Omental fat pad (tissue), 4 donors: ENCODE data around the gene CORO2A. TPM values are rescaled to one million over a fixed set of nuclear protein-coding genes. Genes with fewer than 3 reads are reported as not detected.

Source experiments
- ATAC-seq: fragments of 150-250 bp; one replicate; pipeline ENCODE4 v1.9.1; 2016; ENCODE audit warnings: mild to moderate bottlenecking, moderate library complexity; ENCODE audit not compliant: low FRiP score
- DNase-seq: peaks from one replicate; pipeline ENCODE4 v3.0.0-alpha.2; 2019; ENCODE audit warnings: low spot score
- total RNA-seq, 4 donors: library from RNA; depleted of rRNA; stranded (reverse); fragments of >200 nt; gene quantifications; one replicate each; pipeline ENCODE4 v1.1.0, GENCODE V29; 2016
- TF ChIP-seq, protein P1 (sequence below), 3 donors: fragments of 450-650 bp; IDR thresholded peaks; one replicate each; pipeline ENCODE4 v1.5.1; 2016 to 2017; ENCODE audit warnings: antibody characterized with exemption in 3 of 3, mild to moderate bottlenecking in 3 of 3, moderate library complexity in 2 of 3

The CORO2A gene
- total RNA-seq, 4 donors from 2014 or later, result 0.56 to 4.4 (median 2.9) TPM

DNA sequence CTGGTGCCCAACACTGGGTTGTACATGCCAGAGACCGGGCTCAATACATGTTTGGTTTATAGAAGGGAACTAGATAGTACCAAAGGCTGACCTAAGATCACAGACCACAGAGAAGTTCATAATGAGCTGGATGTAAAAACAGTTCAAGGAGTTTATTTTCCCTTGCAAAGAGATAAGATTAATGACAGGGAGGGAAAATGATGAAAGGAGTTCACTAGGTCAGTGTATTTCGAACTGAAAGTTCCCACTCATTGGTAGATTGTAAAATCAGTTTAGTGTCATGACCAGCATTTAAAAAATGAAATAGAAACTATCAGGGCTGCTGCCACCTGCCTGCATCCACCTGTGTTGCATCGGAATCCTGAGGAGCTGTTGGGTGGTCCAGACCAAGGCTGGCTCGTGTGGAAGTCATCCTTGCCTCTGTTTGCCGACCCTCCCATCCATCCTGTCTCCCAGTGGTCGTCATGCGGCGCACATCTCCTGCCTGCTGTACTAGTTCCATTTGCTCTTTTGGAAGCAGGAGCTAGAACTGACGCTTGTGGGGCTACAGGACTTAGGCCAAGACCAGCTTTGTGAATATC is 41.9 kb upstream of the CORO2A start:
- DNase-seq (no peak), ATAC-seq (no peak)
- TF ChIP-seq, protein P1, sequence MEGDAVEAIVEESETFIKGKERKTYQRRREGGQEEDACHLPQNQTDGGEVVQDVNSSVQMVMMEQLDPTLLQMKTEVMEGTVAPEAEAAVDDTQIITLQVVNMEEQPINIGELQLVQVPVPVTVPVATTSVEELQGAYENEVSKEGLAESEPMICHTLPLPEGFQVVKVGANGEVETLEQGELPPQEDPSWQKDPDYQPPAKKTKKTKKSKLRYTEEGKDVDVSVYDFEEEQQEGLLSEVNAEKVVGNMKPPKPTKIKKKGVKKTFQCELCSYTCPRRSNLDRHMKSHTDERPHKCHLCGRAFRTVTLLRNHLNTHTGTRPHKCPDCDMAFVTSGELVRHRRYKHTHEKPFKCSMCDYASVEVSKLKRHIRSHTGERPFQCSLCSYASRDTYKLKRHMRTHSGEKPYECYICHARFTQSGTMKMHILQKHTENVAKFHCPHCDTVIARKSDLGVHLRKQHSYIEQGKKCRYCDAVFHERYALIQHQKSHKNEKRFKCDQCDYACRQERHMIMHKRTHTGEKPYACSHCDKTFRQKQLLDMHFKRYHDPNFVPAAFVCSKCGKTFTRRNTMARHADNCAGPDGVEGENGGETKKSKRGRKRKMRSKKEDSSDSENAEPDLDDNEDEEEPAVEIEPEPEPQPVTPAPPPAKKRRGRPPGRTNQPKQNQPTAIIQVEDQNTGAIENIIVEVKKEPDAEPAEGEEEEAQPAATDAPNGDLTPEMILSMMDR (IDR thresholded peaks at IDR 0.05), result no peak

DNA sequence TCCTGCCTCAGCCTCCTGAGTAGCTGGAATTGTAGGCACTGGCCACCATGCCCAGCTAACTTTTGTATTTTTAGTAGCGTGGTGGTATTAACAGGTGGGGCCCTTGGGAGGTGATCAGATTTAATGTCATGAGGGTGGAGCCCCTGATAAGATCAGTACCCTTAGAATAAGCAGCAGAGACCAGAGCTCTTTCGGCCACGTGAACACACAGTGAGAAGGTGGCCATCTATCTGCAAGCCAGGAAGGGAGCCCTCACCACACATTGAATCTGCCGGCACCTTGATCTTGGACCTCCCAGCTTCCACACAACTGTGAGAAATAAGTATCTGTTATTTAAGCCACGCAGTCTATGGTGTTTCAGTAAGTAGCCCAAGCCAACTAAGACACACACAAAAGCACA is 40.5 kb upstream of the CORO2A start:
- ATAC-seq, result no peak
- TF ChIP-seq, protein P1 (IDR thresholded peaks at IDR 0.05), result no peak
- DNase-seq, result no peak

DNA sequence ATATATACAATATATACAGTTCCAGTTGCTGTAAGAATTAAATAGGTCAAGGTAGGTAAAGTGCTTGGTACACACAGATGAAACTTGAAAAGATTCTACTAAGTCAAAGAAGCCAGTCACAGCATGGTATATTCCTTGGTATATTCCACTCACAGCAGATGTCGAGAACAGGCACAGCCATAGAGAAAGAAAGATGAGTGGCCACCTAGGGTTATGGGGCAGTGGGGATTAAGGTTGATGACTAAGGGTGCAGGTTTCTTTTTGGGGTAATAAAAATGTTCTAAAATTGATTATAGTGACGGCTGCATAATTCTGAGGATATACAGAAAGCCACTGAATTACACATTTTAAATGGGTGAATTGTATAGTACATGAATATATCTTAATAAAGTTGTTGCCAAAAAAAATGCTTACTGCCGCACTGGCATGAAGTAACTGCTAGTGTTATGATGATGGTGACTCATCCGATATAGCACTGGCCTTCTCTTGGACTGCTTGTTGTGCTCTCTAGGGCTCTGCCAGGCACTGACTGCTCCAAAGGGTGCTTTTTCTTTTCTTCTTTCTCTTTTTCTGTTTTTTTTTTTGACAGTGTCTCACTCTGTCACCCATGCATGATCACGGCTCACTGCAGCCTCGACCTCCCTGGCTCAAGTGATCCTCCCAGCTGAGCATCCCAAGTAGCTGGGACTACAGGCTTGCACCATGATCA is 39.5 kb upstream of the CORO2A start:
- TF ChIP-seq, protein P1 (IDR thresholded peaks at IDR 0.05), result no peak
- peak; percentile 80 for ATAC-seq
- no peak for DNase-seq

DNA sequence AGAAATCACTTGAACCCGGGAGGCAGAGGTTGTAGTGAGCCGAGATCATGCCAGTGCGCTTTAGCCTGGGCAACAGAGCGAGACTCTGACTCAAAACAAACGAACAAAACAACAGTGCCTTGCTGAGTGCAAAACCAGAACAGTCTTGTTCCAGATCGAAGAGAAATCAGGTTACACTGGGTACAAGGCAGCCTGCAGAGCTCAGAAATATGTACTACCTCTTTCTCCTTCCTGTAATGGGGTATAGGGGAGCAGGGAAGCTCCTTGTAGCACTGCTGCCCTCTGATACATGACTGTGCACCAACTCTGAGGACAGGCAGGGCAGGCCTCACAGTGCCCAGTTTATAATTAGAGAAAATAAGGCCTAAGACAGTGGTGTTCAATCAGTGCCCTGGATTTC is 38.4 kb upstream of the CORO2A start:
- TF ChIP-seq, protein P1 (IDR thresholded peaks at IDR 0.05), result no peak
- DNase-seq (no peak), ATAC-seq (no peak)

DNA sequence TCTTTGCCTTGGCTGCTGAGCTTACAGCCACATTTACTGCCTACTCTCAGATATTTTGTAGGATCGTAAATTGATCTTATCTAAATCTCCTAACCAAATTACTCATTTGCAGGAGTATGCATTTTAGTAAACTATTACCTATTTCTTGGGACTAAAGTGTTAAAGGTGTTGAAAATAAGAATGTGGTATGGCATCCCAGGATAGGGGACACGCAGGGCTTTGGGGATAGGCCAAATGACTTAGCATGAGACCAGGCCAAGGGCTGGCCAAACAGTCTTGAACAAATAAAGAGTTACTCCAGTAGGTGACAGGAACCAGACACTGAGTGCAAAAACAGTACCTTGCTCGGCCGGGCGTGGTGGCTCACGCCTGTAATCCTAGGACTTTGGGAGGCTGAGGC is 37.9 kb upstream of the CORO2A start:
- TF ChIP-seq, protein P1 (IDR thresholded peaks at IDR 0.05), result no peak
- DNase-seq (no peak), ATAC-seq (no peak)

DNA sequence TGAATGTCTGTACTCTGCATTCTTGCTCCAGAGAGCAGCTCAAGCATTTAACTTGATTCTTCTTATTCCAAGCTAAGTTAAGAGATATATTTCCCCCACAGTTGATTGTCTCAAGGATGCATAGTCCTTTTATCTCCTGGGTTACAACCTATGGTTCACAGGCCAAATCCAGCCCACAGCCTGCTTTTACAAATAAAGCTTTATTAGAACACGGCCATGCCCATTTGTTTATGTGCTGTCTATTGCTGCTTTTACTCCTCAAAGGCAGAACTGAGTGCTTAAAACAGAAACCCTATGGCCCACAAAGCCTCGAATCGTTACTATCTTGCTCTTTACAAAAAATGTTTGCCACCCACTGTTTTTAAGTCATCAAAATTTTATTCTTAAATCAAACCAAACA is 37.2 kb upstream of the CORO2A start:
- DNase-seq (no peak), ATAC-seq (no peak)
- TF ChIP-seq, protein P1 (IDR thresholded peaks at IDR 0.05), result no peak

DNA sequence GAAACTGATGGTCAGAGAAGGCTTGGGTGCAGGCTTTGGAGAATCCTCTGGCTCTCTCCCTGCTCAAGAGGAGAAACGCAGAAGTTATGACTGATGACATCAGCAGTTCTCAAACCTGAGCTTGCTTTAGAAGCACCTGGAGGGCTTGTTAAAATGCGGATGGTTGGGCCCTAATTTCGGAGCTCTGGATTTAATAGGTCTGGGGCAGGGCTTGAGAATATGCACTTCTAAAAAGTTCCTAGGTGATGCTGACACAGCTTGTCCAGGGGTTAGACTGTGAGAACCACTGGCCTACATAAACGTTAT is 36.6 kb upstream of the CORO2A start:
- DNase-seq (no peak), ATAC-seq (no peak)
- TF ChIP-seq, protein P1 (IDR thresholded peaks at IDR 0.05), result no peak
